Astrocyte (in vitro differentiated cells and primary cell): Measurements from ENCODE around the gene C1orf21. TPM values are rescaled to one million over a fixed set of nuclear protein-coding genes. Genes with fewer than 3 reads are reported as not detected.

Experiments used
- DNase-seq: peaks from one replicate; pipeline ENCODE4 v3.0.0-alpha.2; 2010; ENCODE audit warnings: low read depth
- FAIRE-seq: peaks from 2 replicates; lab custom pipeline; 2011; peaks lifted over from hg19 to GRCh38; lab: Jason Lieb, UNC
- H2AFZ ChIP-seq: 2 replicates; pipeline ENCODE4 v1.6.0; 2012; ENCODE audit warnings: low read depth, low read length, inconsistent platforms
- H3K27ac ChIP-seq: 2 replicates; pipeline ENCODE4 v1.5.1; 2011; ENCODE audit warnings: low read depth, low read length, inconsistent platforms
- H3K27me3 ChIP-seq: 2 replicates; pipeline ENCODE4 v1.6.0; 2011; ENCODE audit warnings: low read length, inconsistent platforms; ENCODE audit not compliant: insufficient read depth
- H3K36me3 ChIP-seq: 2 replicates; pipeline ENCODE4 v1.5.1; 2011; ENCODE audit warnings: low read length, inconsistent platforms; ENCODE audit not compliant: insufficient read depth
- H3K4me1 ChIP-seq: 2 replicates; pipeline ENCODE4 v1.5.1; 2011; ENCODE audit warnings: low read length, inconsistent platforms; ENCODE audit not compliant: insufficient read depth
- H3K4me2 ChIP-seq: 2 replicates; pipeline ENCODE4 v1.6.0; 2012; ENCODE audit warnings: low read length, inconsistent platforms
- H3K4me3 ChIP-seq: 2 replicates; pipeline ENCODE4 v1.5.1; 2011; ENCODE audit warnings: low read depth, mild to moderate bottlenecking, low read length, inconsistent platforms; ENCODE audit not compliant: insufficient read depth
- H3K79me2 ChIP-seq: 2 replicates; pipeline ENCODE4 v1.6.0; 2012; ENCODE audit warnings: mild to moderate bottlenecking, low read length, inconsistent platforms; ENCODE audit not compliant: insufficient read depth
- H3K9ac ChIP-seq: 2 replicates; pipeline ENCODE4 v1.6.0; 2012; ENCODE audit warnings: mild to moderate bottlenecking, low read length, inconsistent platforms
- H3K9me3 ChIP-seq: 2 replicates; pipeline ENCODE4 v1.5.1; 2012; ENCODE audit warnings: low read depth, mild to moderate bottlenecking, low read length, inconsistent platforms; ENCODE audit not compliant: insufficient read depth
- H4K20me1 ChIP-seq: 2 replicates; pipeline ENCODE4 v1.6.0; 2012; ENCODE audit warnings: low read length, inconsistent platforms; ENCODE audit not compliant: insufficient read depth
- H3K27ac Mint-ChIP-seq: one replicate; pipeline ENCODE4 v1.8.0; 2021; ENCODE audit warnings: mild to moderate bottlenecking, mixed read lengths; ENCODE audit not compliant: unreplicated experiment
- H3K27me3 Mint-ChIP-seq: one replicate; pipeline ENCODE4 v1.8.0; 2021; ENCODE audit warnings: low read depth, mixed read lengths; ENCODE audit not compliant: unreplicated experiment
- H3K36me3 Mint-ChIP-seq: one replicate; pipeline ENCODE4 v1.8.0; 2021; ENCODE audit warnings: low read depth, mixed read lengths; ENCODE audit not compliant: unreplicated experiment
- H3K4me1 Mint-ChIP-seq: one replicate; pipeline ENCODE4 v1.8.0; 2021; ENCODE audit warnings: low read depth, mixed read lengths; ENCODE audit not compliant: unreplicated experiment
- H3K4me3 Mint-ChIP-seq: one replicate; pipeline ENCODE4 v1.8.0; 2021; ENCODE audit warnings: mild to moderate bottlenecking, moderate library complexity, mixed read lengths; ENCODE audit not compliant: unreplicated experiment
- H3K9me3 Mint-ChIP-seq: one replicate; pipeline ENCODE4 v1.8.0; 2021; ENCODE audit warnings: mild to moderate bottlenecking, mixed read lengths; ENCODE audit not compliant: unreplicated experiment
- EZH2 ChIP-seq: IDR thresholded peaks from 2 replicates; pipeline ENCODE4 v1.6.1; 2012; ENCODE audit warnings: mild to moderate bottlenecking, low read length, inconsistent platforms; ENCODE audit not compliant: insufficient read depth
- total RNA-seq: library from RNA; stranded (reverse); gene quantifications from 2 replicates; pipeline ENCODE4 v1.2.1, GENCODE V29; 2021
- TF ChIP-seq, protein P1 (sequence below): IDR thresholded peaks from 2 replicates; pipeline ENCODE4 v1.5.1; 2011; ENCODE audit warnings: low read depth, mild to moderate bottlenecking, inconsistent platforms, low read length, moderate library complexity; ENCODE audit not compliant: insufficient read depth

C1orf21 gene
- total RNA-seq, 1 donor from 2014 or later: 15.1 TPM

DNA sequence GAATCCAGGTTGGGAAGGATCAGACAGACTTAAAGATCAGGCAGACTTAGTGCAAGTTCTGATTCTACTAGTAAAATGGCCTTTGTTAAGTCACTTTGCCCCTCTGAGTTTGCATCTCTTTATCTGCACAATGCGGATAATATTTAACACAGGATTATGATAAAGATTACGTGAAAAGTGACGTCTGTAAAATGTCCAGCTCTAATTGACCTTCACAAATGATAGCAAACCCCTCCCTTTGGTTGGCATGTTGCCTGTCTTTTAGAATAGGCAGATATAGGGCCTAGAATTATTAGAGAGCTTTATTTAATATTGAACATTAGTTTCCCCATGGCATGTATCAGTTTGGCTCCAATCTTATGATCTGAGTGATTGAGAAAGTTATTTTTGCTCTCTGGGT is 55.4 kb downstream of the C1orf21 start:
- Mint-ChIP-seq H3K4me1 (no peaks in the 10 kb centered on the region), H3K36me3 (no peaks in the 10 kb centered on the region), H3K9me3 (no peaks in the 10 kb centered on the region), H3K27me3 (no peaks in the 10 kb centered on the region), H3K4me3 (no peak overlapping the region), H3K27ac (no peak overlapping the region)
- no peaks in the 10 kb centered on the region for H4K20me1 ChIP-seq
- no peak overlapping the region for H3K27ac ChIP-seq
- H3K4me3 ChIP-seq: no peak overlapping the region
- no peak overlapping the region for H3K9ac ChIP-seq
- no peak overlapping the region for H3K4me2 ChIP-seq
- H3K79me2 ChIP-seq: no peaks in the 10 kb centered on the region
- no peaks in the 10 kb centered on the region for H3K36me3 ChIP-seq
- no peak overlapping the region for H2AFZ ChIP-seq
- no peaks in the 10 kb centered on the region for H3K4me1 ChIP-seq
- FAIRE-seq (no peak), DNase-seq (no peak)
- H3K9me3 ChIP-seq: no peaks in the 10 kb centered on the region
- TF ChIP-seq, protein P1, sequence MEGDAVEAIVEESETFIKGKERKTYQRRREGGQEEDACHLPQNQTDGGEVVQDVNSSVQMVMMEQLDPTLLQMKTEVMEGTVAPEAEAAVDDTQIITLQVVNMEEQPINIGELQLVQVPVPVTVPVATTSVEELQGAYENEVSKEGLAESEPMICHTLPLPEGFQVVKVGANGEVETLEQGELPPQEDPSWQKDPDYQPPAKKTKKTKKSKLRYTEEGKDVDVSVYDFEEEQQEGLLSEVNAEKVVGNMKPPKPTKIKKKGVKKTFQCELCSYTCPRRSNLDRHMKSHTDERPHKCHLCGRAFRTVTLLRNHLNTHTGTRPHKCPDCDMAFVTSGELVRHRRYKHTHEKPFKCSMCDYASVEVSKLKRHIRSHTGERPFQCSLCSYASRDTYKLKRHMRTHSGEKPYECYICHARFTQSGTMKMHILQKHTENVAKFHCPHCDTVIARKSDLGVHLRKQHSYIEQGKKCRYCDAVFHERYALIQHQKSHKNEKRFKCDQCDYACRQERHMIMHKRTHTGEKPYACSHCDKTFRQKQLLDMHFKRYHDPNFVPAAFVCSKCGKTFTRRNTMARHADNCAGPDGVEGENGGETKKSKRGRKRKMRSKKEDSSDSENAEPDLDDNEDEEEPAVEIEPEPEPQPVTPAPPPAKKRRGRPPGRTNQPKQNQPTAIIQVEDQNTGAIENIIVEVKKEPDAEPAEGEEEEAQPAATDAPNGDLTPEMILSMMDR: no peak
- TF ChIP-seq EZH2: no peak
- H3K27me3 ChIP-seq: no peaks in the 10 kb centered on the region

DNA sequence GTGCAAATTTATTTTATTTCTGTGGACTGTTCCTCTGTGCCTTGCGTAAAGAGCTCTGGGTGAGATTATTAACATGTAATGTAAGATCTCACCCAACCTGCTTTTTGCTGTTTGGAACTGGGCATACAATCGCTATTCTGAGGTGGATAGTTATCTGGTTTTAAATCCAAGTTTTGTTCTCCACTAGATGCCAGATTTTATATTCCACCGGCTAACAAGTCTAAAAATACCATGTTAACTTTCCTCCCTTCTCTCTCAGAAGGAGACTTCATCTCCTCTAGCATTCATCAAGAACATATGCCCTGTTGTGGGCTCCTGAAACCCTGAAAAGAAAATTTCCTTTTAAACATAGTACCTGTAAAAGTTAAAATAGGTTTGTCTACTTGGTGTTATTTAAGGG is 56.4 kb downstream of the C1orf21 start:
- Mint-ChIP-seq H3K27me3 (no peaks in the 10 kb centered on the region), H3K27ac (no peak overlapping the region), H3K4me1 (no peaks in the 10 kb centered on the region), H3K36me3 (no peaks in the 10 kb centered on the region), H3K9me3 (no peaks in the 10 kb centered on the region), H3K4me3 (no peak overlapping the region)
- Histone ChIP-seq H3K9me3 (no peaks in the 10 kb centered on the region), H3K36me3 (no peaks in the 10 kb centered on the region), H3K9ac (no peak overlapping the region), H3K79me2 (no peaks in the 10 kb centered on the region), H3K27ac (no peak overlapping the region), H4K20me1 (no peaks in the 10 kb centered on the region), H3K4me1 (no peaks in the 10 kb centered on the region), H3K4me3 (no peak overlapping the region), H3K4me2 (no peak overlapping the region), H2AFZ (no peak overlapping the region), H3K27me3 (no peaks in the 10 kb centered on the region)
- FAIRE-seq: no peak
- no peak for TF ChIP-seq EZH2
- TF ChIP-seq, protein P1: no peak
- DNase-seq: no peak

DNA sequence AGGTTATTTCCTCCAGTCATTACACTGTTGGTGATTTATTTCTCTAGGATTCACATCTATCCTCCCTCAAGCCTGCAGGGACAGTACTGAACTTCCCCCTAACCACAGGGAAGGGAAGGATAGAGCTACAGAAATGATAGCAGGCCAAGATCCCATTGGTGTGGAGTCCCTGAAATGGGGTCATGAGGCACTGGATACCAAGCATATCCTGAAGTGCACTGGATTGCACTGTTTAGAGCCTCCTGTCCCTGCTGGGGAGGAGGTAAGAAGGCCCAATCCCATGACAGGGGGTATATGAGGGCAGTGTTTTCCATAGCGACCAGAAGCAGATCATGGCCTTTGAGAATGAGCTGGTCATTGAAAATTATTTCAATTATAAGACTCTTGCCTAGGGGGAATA is 56.8 kb downstream of the C1orf21 start:
- Histone ChIP-seq H3K4me3 (no peak overlapping the region), H3K79me2 (no peaks in the 10 kb centered on the region)
- no peaks in the 10 kb centered on the region for H3K9me3 Mint-ChIP-seq

More for the DNA sequence above, 56.8 kb downstream of the C1orf21 start:
- DNase-seq: no peak
- H3K27me3 Mint-ChIP-seq: no peaks in the 10 kb centered on the region
- Histone ChIP-seq H4K20me1 (no peaks in the 10 kb centered on the region), H3K9ac (no peak overlapping the region), H3K27ac (no peak overlapping the region), H3K4me2 (no peak overlapping the region), H3K9me3 (no peaks in the 10 kb centered on the region), H2AFZ (no peak overlapping the region), H3K36me3 (no peaks in the 10 kb centered on the region), H3K27me3 (no peaks in the 10 kb centered on the region), H3K4me1 (no peaks in the 10 kb centered on the region)
- no peak overlapping the region for H3K4me3 Mint-ChIP-seq
- H3K4me1 Mint-ChIP-seq: no peaks in the 10 kb centered on the region
- no peak for FAIRE-seq
- no peak overlapping the region for H3K27ac Mint-ChIP-seq
- TF ChIP-seq, protein P1: no peak
- TF ChIP-seq EZH2: no peak
- no peaks in the 10 kb centered on the region for H3K36me3 Mint-ChIP-seq
